ENCODE measurements around the gene SFXN5. TPM values are rescaled to one million over a fixed set of nuclear protein-coding genes. Genes with fewer than 3 reads are reported as not detected.

Gene SFXN5
- polyA plus RNA-seq, 3 donors = 5.9 to 28.6 (median 9.5) TPM

DNA sequence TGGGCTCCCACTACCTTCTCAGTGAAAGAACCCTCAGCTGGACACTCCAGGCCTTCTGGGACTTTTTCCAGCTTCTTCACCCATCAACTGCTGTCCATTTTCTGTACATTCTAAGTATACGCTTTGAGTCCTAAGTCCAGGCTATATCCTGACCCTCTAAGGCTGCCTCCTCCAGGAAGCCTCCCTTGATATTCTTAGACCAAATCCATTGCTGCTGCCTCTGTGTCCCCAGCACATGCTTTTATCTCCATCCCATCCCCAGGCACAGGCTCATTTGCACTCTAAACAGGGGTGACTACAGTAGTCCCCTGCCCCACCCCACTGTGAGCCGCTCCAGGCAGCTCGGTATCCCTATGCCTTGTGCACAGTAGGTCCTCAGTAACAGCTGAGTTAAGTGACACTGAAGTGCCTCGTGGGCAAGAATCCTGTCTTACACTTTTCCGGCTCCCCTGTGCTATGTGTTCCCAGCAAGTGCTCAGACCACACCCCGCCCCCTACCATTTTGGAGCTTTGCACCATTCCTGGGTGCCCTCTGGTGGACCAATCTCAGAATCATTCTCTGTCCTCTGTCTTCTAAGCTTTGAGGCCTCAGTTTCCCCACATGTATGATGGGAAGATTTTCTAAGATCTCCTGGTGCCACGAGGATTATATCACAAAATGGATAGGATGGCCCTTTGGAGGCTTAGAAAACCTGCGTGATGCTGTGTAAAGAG lies 119.2 kb downstream of the SFXN5 start:
- peak overlapping the region in 1 of 7 donors; percentile 72 for H3K27ac Mint-ChIP-seq
- Histone ChIP-seq H3K79me2 (ENCODE audit: insufficient read depth, low read length) (peaks cover 8% of the 10 kb centered on the region), H3K4me1 (ENCODE audit: control insufficient read depth in 1 of 2, insufficient read depth in 2 of 2, low read length in 2 of 2) (peaks cover 37 to 38% of the 10 kb centered on the region in 2 donors), H4K20me1 (ENCODE audit: insufficient read depth, low read length) (peaks cover 4% of the 10 kb centered on the region), H3K27me3 (ENCODE audit: control insufficient read depth in 2 of 2, insufficient read depth in 2 of 2, low read length in 2 of 2) (no peaks in the 10 kb centered on the region), H2AFZ (ENCODE audit: insufficient read depth, low read depth, low read length, poor library complexity, severe bottlenecking) (no peak overlapping the region), H3K4me3 (replicated peaks in 1 of 3; ENCODE audit: low read depth in 2 of 3, low read length in 3 of 3) (no peak overlapping the region), H3K27ac (ENCODE audit: low read depth in 1 of 2, low read length in 2 of 2) (no peak overlapping the region), H3K36me3 (replicated peaks in 1 of 2; ENCODE audit: control insufficient read depth in 1 of 2, insufficient read depth in 2 of 2, low read length in 2 of 2) (peaks cover 0 to 31% of the 10 kb centered on the region in 2 donors), H3K9ac (ENCODE audit: insufficient read depth, low read length, poor library complexity, severe bottlenecking) (no peak overlapping the region), H3K9me3 (replicated peaks in 1 of 2; ENCODE audit: control insufficient read depth in 1 of 2, insufficient read depth in 1 of 2, low read length in 2 of 2) (no peaks in the 10 kb centered on the region), H3K4me2 (replicated peaks; ENCODE audit: extremely low read depth, low read length, poor library complexity, severe bottlenecking) (no peak overlapping the region)
- no peak for DNase-seq
- peaks cover 49 to 63% of the 10 kb centered on the region in 2 donors for H3K36me3 Mint-ChIP-seq
- peaks cover 40% of the 10 kb centered on the region for H3K4me1 Mint-ChIP-seq
- peaks cover 2% of the 10 kb centered on the region in 3 donors for H3K27me3 Mint-ChIP-seq (ENCODE audit: low read depth in 3 of 3)
- intact Hi-C loops (cut with micrococcal nuclease) = no loop called here
- 94% methylated on average over 7 of the region's 8 CpGs for WGBS (ENCODE audit: insufficient coverage)
- TF ChIP-seq CTCF (IDR thresholded peaks at IDR 0.05) = no peak
- peaks cover 0 to 2% (median 0%) of the 10 kb centered on the region in 7 donors for H3K9me3 Mint-ChIP-seq
- H3K4me3 Mint-ChIP-seq = no peak overlapping the region

DNA sequence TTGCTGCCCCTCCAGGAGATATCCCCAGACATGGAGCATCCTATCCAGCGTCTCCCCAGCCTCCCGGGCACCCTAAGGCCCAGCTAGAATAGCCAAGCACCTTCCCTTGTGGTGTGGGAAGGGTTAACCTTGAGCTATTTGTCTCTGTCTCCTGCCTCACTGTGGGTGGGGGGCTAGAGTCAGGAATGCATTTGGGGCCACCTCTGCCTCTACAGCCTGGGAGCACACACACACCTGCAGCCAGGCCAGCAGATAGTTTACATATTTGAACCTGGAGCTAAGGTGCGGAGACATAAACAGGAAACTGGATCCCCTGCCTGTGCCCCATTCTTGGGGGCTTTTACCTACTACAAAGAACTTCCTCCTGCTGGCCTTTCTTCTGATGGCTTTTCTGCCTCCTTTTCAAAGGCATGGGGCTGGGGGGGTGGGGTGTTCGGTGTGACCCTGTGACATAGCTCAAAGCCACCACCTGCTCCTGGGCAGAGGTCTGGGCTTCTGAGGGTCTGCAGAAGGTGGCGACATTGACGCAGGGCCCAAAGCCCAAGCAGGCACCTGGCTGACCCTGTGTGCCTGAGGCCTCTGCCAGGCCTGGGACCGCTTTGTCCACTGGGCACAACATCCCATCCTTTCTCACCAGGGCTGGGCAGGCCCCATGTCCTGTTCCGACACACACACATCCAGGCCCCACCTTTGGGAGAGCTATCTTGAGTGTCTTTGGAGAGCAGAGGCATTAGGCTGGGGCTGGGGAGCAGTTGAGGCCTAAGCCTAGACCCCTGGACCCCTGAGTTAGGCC lies 120.0 kb downstream of the SFXN5 start:
- no peak for DNase-seq
- H3K4me3 ChIP-seq (replicated peaks in 1 of 3; ENCODE audit: low read depth in 2 of 3, low read length in 3 of 3) = no peak overlapping the region
- no peak overlapping the region for H2AFZ ChIP-seq (ENCODE audit: insufficient read depth, low read depth, low read length, poor library complexity, severe bottlenecking)
- Mint-ChIP-seq H3K9me3 (peaks cover 0 to 2% (median 0%) of the 10 kb centered on the region in 7 donors), H3K4me3 (no peak overlapping the region), H3K36me3 (peaks cover 50 to 67% of the 10 kb centered on the region in 2 donors), H3K4me1 (peaks cover 32% of the 10 kb centered on the region), H3K27me3 (ENCODE audit: low read depth in 3 of 3) (peaks cover 2% of the 10 kb centered on the region in 3 donors), H3K27ac (no peak overlapping the region)
- H3K79me2 ChIP-seq (ENCODE audit: insufficient read depth, low read length) = peaks cover 8% of the 10 kb centered on the region
- no peak overlapping the region for H3K9ac ChIP-seq (ENCODE audit: insufficient read depth, low read length, poor library complexity, severe bottlenecking)
- WGBS (ENCODE audit: insufficient coverage) = 98% methylated on average over 6 of the region's 8 CpGs
- H3K4me1 ChIP-seq (ENCODE audit: control insufficient read depth in 1 of 2, insufficient read depth in 2 of 2, low read length in 2 of 2) = peaks cover 30% of the 10 kb centered on the region in 2 donors
- no peak overlapping the region for H3K4me2 ChIP-seq (replicated peaks; ENCODE audit: extremely low read depth, low read length, poor library complexity, severe bottlenecking)
- no peak for TF ChIP-seq CTCF (IDR thresholded peaks at IDR 0.05)
- H4K20me1 ChIP-seq (ENCODE audit: insufficient read depth, low read length) = no peaks in the 10 kb centered on the region
- no peak overlapping the region for H3K27ac ChIP-seq (ENCODE audit: low read depth in 1 of 2, low read length in 2 of 2)
- intact Hi-C loops (cut with micrococcal nuclease) = no loop called here
- no peaks in the 10 kb centered on the region for H3K9me3 ChIP-seq (replicated peaks in 1 of 2; ENCODE audit: control insufficient read depth in 1 of 2, insufficient read depth in 1 of 2, low read length in 2 of 2)
- peaks cover 0 to 35% of the 10 kb centered on the region in 2 donors for H3K36me3 ChIP-seq (replicated peaks in 1 of 2; ENCODE audit: control insufficient read depth in 1 of 2, insufficient read depth in 2 of 2, low read length in 2 of 2)
- no peaks in the 10 kb centered on the region for H3K27me3 ChIP-seq (ENCODE audit: control insufficient read depth in 2 of 2, insufficient read depth in 2 of 2, low read length in 2 of 2)
